Bone marrow (tissue), 2 donors: ENCODE results near the gene IGSF22.

ENCODE experiments used
- DNase-seq, 2 donors: peaks; one replicate each; lab custom pipeline; 2025; lab: John Stamatoyannopoulos, UW

Gene IGSF22

GRCh38 chr11:18743900-18744514, 18.0 kb upstream of the IGSF22 start:
- no peak for DNase-seq

DNA sequence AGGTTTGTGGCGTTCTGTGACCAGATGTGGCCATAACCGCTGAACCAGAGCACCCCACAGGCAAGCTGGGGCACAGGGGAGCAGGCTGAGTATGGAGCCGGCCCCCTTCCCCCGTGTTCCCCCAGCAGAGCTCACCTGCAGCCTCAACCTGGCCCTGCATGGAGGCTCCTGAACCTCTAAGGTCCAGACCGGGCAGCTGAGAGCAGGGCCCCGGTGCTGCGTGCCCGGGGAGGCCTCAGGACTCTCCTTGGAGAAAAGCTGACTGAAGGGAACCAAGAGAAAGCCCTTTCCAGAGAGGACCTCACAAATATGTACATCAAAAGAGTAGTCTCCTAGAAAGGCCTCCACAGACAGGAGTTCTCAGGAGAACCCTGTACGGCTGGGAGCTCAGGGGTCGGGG, 17.4 kb upstream of the IGSF22 start:
- no peak for DNase-seq

GRCh38 chr11:18741783-18742182, 15.8 kb upstream of the IGSF22 start:
- no peak for DNase-seq

GRCh38 chr11:18739685-18740084, 13.7 kb upstream of the IGSF22 start:
- DNase-seq, result no peak

- DNase-seq, result no peak
Measured at GRCh38 chr11:18737642-18738041, 11.7 kb upstream of the IGSF22 start.

- DNase-seq, result no peak
Measured at GRCh38 chr11:18736590-18737148, 10.7 kb upstream of the IGSF22 start.

DNA sequence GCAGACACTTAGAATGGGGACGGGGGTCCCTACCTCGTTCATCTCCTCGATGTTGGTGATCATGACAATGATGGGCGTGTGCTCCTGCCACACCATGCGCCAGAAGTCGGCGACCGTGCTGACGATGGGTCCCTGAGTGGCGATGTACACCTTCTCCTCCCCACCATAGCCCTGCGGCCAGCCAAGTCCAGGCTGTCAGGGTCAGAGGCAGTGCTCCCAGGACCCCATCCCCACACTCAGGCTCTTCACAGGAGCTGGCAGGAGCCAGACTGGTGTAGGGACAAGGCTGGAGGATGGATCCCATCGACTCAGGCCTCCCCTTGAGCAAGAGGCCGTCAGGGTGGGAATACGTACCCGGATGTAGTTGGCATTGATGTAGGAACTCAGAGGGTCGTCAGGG, 7.2 kb upstream of the IGSF22 start:
- no peak for DNase-seq

DNA sequence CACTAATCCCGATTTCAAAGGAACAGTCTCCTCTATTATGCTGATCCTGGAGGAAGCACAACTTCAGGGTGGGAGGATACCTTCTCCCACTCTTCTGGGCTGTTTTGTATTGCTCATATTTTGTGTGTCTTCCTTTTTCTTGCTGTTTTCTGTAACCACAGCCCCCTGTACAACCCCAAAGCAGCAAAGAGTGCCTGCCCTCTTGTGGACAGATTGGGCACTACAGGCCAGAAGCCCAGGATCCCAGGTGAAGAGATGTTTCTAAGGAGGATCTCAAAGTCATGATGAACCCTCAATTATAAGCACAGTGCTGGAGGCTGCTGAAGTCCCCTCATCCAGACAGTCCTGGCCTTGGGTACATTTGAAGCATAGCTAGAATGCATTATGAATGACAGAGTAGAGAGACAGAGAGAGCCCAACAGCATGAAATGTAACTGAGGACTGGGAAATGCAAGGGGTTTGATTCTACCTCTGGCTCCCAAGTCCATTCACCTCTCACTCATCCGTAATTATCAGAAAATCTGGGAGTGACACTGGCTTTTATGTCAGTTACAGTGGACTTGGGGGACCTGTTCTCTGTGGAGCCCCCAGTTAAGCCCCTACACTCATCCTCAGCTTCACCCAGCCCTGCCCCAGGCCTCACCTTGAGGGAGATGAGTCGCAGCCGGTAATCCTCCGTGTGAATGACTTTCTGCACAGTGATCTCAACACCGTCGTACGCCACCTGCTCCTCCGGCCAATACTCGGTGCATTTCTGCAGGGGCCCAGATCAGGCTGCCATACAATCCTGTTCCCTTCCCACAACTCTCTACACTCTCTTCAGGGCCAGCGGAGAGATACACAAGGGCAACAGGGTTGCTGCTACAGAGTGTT, 6.2 kb upstream of the IGSF22 start:
- peak; percentile 15 to 61 for DNase-seq

DNA sequence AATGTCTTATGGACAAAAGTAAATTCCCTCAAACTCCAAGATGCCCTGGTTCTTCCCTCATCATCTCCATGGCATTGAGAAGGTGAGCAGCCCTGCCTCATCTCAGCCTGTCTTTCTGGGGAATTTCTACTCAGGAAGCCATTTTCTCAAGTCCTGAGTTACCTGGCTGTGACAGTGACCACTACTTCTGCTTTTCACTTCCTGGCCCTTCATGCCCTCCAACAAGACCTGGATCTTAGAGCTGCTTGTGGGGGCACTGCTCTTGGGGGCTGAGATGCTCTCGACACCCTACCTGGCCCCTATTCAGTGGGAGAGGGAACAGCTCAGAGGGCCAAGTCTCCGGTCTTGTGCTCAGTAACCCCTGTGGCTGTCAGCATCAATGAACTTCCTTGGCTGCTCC, 5.5 kb upstream of the IGSF22 start:
- DNase-seq, result no peak

GRCh38 chr11:18730020-18730419, 4.0 kb upstream of the IGSF22 start:
- no peak for DNase-seq

DNA sequence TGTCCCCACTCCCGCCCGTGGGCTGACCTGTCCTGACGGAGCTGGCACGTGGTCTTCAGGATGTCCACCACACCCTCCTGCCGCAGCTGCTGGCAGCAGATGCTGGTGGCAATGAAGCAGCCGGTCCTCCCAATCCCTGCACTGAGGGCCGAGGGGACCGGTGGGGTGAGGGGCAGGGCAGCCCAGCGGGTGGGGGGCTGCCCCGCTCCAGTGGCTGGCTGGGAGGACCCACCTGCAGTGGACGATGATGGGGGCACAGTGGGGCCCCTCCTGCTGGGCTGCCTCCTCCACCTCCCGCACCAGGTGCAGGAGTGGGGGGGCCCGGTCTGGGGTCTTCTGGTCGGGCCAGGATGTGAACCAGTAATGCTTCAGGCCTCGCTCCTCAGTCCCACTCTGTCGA, 3.4 kb upstream of the IGSF22 start:
- no peak for DNase-seq

GRCh38 chr11:18728658-18729057, 2.7 kb upstream of the IGSF22 start:
- DNase-seq, result no peak

- peak in 1 of 2 donors; percentile 18 for DNase-seq
Measured at GRCh38 chr11:18727479-18728236, 1.7 kb upstream of the IGSF22 start.

DNA sequence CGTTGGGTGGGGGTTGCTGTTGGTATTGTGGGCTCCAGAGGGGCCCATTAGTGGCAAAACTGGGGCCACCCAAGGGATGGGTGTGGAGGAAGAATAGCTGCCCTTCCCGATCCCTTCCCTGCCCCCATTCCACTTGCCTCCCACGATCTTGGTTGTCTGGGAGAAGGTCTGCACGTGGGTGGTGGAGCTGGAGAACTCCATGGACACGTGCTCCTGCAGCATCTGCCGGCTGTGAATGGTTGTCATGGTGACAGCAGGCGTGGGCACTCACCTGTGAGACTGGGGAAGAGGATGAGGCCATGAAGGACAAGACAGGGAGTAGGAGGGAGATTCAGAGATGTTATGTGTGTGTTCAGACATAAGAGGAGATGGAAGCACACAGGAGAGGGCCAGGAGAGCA, 2.0 kb downstream of the IGSF22 start:
- DNase-seq, result no peak

DNA sequence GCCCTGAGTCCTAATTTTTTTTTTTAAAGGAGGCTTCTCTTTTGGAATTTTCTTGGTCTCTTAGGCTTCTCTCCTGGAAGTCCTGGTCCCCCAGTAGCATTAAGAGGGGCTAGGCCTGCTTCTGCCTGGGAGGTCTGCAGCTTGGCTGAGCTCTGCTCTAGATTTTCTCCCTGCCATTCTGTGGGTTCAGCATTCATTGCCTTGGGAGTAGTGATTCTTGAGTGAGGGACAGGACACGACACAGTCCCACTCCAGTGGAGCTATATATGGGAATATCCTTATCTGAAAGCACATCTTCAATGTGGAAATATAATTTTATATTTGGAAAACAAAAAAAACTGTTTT, 3.7 kb downstream of the IGSF22 start:
- no peak for DNase-seq

- peak; percentile 44 to 73 for DNase-seq
Measured at GRCh38 chr11:18721561-18722292, 4.3 kb downstream of the IGSF22 start.

DNA sequence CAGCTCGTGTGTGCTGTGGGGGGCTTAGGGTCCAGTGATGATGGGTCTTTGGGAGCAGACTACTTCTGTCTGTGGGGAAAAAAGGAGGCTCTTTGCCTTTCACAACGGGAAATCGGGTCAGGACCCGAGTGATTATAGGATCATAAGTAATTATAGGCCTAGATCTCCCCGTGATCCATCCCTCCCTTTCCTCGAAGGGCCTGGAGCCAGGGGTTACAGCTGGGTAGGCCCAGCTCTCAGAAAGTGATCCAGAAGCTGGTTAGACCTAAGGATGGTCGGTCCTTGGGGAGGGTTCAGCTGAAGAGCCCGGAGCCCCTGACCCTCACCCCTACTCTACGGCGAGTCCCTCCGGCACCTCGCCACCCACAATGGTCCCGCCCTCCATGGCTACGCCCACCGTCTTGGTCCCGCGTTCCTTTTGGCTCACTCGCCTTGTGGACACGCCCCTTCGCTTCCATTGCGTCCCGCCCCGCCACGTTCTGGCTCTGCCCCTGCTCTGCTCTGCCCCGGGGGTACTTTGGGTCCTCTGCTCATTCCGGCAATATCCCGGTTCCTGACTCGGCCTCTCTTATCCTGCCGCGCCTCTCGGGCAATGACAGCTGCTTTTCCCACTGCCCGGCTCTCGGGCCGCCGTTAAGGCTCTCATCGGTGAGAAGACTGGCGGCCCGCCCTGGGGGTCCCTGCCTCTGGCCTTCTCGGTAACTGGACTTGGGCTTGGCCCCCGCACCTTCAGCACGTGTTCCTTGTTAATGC, 5.0 kb downstream of the IGSF22 start:
- DNase-seq, result peak in 1 of 2 donors; percentile 16

GRCh38 chr11:18720091-18720807, 5.7 kb downstream of the IGSF22 start:
- no peak for DNase-seq

DNA sequence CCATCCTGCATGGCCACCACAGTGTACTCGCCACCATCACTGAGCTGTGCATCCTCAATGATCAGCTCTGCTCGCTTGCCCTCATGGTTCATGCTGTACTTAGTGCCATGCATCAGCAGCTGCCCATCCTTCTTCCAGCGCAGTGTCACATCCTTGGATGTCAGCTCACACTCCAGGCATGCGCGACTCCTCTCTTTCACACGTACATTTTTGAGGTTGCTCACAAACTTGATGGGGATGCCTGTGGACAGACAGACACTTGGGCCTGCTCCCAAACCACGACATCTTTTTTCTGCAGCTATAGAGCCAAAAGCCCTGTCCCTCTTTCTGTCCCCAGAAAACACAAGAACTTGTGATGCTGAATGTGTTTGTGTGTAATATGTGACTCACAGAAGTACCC, 10.5 kb downstream of the IGSF22 start:
- DNase-seq, result no peak

DNA sequence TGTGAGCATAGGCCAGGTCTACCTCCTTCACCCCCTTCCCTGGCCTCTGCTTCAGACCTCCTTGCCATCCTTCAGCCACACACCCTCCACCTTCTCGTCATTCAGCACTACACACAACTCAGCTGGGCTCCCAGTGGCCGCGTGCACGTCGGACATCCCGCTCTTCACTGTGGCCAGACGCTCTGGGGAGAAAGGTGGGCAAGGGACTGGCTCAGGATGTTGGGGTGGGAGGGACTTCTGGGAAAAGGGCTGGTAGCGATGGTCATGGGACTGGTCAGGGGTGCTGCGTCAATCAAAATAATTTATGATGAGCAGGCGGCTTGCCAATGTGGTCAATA, 11.6 kb downstream of the IGSF22 start:
- no peak for DNase-seq
